B cell (primary cell): ENCODE results near the gene ST6GAL1.
"Not testable (repeated sequence)": the region's sequence is repeated elsewhere in the genome, so short reads cannot be mapped to it uniquely, and the experiment has no call there.

Experiments
- EZH2 ChIP-seq: IDR thresholded peaks from 2 replicates; pipeline ENCODE4 v1.6.1; 2012; ENCODE audit warnings: borderline replicate concordance, low read depth, mild to moderate bottlenecking, moderate library complexity, low read length; ENCODE audit not compliant: insufficient read depth, poor library complexity, severe bottlenecking
- TF ChIP-seq, protein P1 (sequence below): fragments of 200-600 bp; IDR thresholded peaks from one replicate; pipeline ENCODE4 v1.8.0; 2022; ENCODE audit warnings: antibody characterized with exemption, mild to moderate bottlenecking

DNA sequence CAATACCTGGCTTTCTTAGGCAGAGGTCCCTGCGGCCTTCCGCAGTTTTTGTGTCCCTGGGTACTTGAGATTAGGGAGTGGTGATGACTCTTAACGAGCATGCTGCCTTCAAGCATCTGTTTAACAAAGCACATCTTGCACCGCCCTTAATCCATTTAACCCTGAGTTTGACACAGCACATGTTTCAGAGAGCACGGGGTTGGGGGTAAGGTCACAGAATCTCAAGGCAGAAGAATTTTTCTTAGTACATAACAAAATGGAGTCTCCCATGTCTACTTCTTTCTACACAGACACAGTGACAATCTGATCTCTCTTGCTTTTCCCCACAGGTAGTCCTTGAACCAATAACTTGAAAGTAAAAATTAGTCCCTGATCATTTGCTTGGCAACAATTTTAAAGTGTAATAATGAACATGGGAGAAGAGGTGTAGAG, 42.8 kb upstream of the ST6GAL1 start:
- TF ChIP-seq, protein P1, sequence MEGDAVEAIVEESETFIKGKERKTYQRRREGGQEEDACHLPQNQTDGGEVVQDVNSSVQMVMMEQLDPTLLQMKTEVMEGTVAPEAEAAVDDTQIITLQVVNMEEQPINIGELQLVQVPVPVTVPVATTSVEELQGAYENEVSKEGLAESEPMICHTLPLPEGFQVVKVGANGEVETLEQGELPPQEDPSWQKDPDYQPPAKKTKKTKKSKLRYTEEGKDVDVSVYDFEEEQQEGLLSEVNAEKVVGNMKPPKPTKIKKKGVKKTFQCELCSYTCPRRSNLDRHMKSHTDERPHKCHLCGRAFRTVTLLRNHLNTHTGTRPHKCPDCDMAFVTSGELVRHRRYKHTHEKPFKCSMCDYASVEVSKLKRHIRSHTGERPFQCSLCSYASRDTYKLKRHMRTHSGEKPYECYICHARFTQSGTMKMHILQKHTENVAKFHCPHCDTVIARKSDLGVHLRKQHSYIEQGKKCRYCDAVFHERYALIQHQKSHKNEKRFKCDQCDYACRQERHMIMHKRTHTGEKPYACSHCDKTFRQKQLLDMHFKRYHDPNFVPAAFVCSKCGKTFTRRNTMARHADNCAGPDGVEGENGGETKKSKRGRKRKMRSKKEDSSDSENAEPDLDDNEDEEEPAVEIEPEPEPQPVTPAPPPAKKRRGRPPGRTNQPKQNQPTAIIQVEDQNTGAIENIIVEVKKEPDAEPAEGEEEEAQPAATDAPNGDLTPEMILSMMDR: not testable (repeated sequence)
- not testable (repeated sequence) for TF ChIP-seq EZH2
